Mesenchymal stem cell (in vitro differentiated cells and primary cell): ENCODE measurements around the gene SPTA1.

Experiments
- DNase-seq: peaks from one replicate; pipeline ENCODE4 v3.0.0-alpha.2; 2013
- H2AFZ ChIP-seq: one replicate; pipeline ENCODE4 v1.6.1; 2013; ENCODE audit warnings: low read depth, mild to moderate bottlenecking, control low read depth, inconsistent platforms, low read length, moderate library complexity
- H2AK5ac ChIP-seq: 2 replicates; pipeline ENCODE4 v1.6.1; 2013; ENCODE audit warnings: low read length, moderate library complexity, mild to moderate bottlenecking, inconsistent platforms; ENCODE audit not compliant: severe bottlenecking
- H2BK120ac ChIP-seq: one replicate; pipeline ENCODE4 v1.6.1; 2013; ENCODE audit warnings: low read depth, mild to moderate bottlenecking, inconsistent platforms, low read length, moderate library complexity
- H2BK12ac ChIP-seq, 2 experiments: one replicate each; pipeline ENCODE4 v1.6.1; 2013; ENCODE audit warnings: inconsistent platforms in 2 of 2, low read length in 2 of 2, mild to moderate bottlenecking in 2 of 2, moderate library complexity in 2 of 2, control low read depth in 1 of 2
- H2BK15ac ChIP-seq: one replicate; pipeline ENCODE4 v1.6.1; 2013; ENCODE audit warnings: mild to moderate bottlenecking, low read depth, inconsistent platforms; ENCODE audit not compliant: poor library complexity, severe bottlenecking
- H2BK5ac ChIP-seq: 2 replicates; pipeline ENCODE4 v1.6.1; 2013; ENCODE audit warnings: low read depth, mild to moderate bottlenecking, low read length, control low read depth, inconsistent platforms; ENCODE audit not compliant: poor library complexity, severe bottlenecking
- H3K14ac ChIP-seq, 2 experiments: one replicate each; pipeline ENCODE4 v1.6.1; 2013; ENCODE audit warnings: inconsistent platforms in 2 of 2, low read length in 2 of 2, control low read depth in 1 of 2, mild to moderate bottlenecking in 1 of 2, moderate library complexity in 1 of 2
- H3K18ac ChIP-seq, 2 experiments: one replicate each; pipeline ENCODE4 v1.6.1; 2013; ENCODE audit warnings: inconsistent platforms in 2 of 2, low read length in 2 of 2, control low read depth in 1 of 2, low read depth in 1 of 2, mild to moderate bottlenecking in 1 of 2
- H3K23ac ChIP-seq, 2 experiments: one replicate each; pipeline ENCODE4 v1.6.1; 2013; ENCODE audit warnings: inconsistent platforms in 2 of 2, low read length in 2 of 2, mild to moderate bottlenecking in 2 of 2, moderate library complexity in 2 of 2, control low read depth in 1 of 2
- H3K27ac ChIP-seq: 2 replicates; pipeline ENCODE4 v1.5.1; 2013; ENCODE audit warnings: mild to moderate bottlenecking, moderate library complexity, low read length, control low read depth, inconsistent platforms; ENCODE audit not compliant: poor library complexity, severe bottlenecking
- H3K27me3 ChIP-seq, 2 experiments: 2 replicates each; pipeline versions ENCODE4 v1.6.1 to v1.7.0; 2013; ENCODE audit warnings: low read length in 2 of 2, mild to moderate bottlenecking in 2 of 2, moderate library complexity in 2 of 2, control low read depth in 1 of 2, inconsistent platforms in 1 of 2; ENCODE audit not compliant: control insufficient read depth in 1 of 2, insufficient read depth in 1 of 2
- H3K36me3 ChIP-seq, 2 experiments: 2 replicates each; pipeline versions ENCODE4 v1.6.1 to v1.7.0; 2013; ENCODE audit warnings: low read length in 2 of 2, control low read depth in 1 of 2, inconsistent platforms in 1 of 2, low read depth in 1 of 2, mild to moderate bottlenecking in 1 of 2; ENCODE audit not compliant: insufficient read depth in 2 of 2, control insufficient read depth in 1 of 2
- H3K4ac ChIP-seq, 2 experiments: one replicate each; pipeline ENCODE4 v1.6.1; 2013; ENCODE audit warnings: inconsistent platforms in 2 of 2, low read length in 2 of 2, mild to moderate bottlenecking in 2 of 2, moderate library complexity in 2 of 2, control low read depth in 1 of 2, low read depth in 1 of 2
- H3K4me1 ChIP-seq: 2 replicates; pipeline ENCODE4 v1.6.1; 2013; ENCODE audit warnings: low read depth, low read length, control low read depth; ENCODE audit not compliant: control insufficient read depth, insufficient read depth
- H3K4me2 ChIP-seq: 2 replicates; pipeline ENCODE4 v1.6.1; 2013; ENCODE audit warnings: low read length, mild to moderate bottlenecking, inconsistent platforms; ENCODE audit not compliant: poor library complexity, severe bottlenecking
- H3K4me3 ChIP-seq, 2 experiments: 2 replicates each; pipeline versions ENCODE4 v1.5.1 to v1.7.0; 2013; ENCODE audit warnings: low read length in 2 of 2, mild to moderate bottlenecking in 2 of 2, control low read depth in 1 of 2, low read depth in 1 of 2; ENCODE audit not compliant: insufficient read depth in 1 of 2
- H3K79me1 ChIP-seq: replicated peaks from 2 replicates; pipeline ENCODE4 v1.6.1; 2013; ENCODE audit warnings: mild to moderate bottlenecking, control low read depth, low read length, inconsistent platforms; ENCODE audit not compliant: poor library complexity, severe bottlenecking
- H3K9ac ChIP-seq: 2 replicates; pipeline ENCODE4 v1.7.0; 2013; ENCODE audit warnings: mild to moderate bottlenecking, low read length, moderate library complexity
- H3K9me3 ChIP-seq: 2 replicates; pipeline ENCODE4 v1.7.0; 2013; ENCODE audit warnings: mild to moderate bottlenecking, low read length; ENCODE audit not compliant: control insufficient read depth
- H4K8ac ChIP-seq: one replicate; pipeline ENCODE4 v1.6.1; 2013; ENCODE audit warnings: inconsistent platforms, mild to moderate bottlenecking, low read length, moderate library complexity
- H4K91ac ChIP-seq: one replicate; pipeline ENCODE4 v1.6.1; 2013; ENCODE audit warnings: mild to moderate bottlenecking, low read length, inconsistent platforms
- WGBS: methylation state at CpG from one replicate; pipeline ENCODE4 v1.1.7; 2013; ENCODE audit warnings: mixed read lengths; 5-methylcytosine and 5-hydroxymethylcytosine counted together

Gene SPTA1

GRCh38 chr1:158730453-158730852 lies 43.9 kb upstream of the SPTA1 start:
- Histone ChIP-seq H3K4ac (no peak overlapping the region), H3K4me1 (no peaks in the 10 kb centered on the region), H3K14ac (no peak overlapping the region), H3K79me1 (no peaks in the 10 kb centered on the region), H3K4me3 (no peak overlapping the region), H4K8ac (no peak overlapping the region), H3K36me3 (no peaks in the 10 kb centered on the region), H2BK15ac (no peak overlapping the region), H2BK5ac (no peak overlapping the region), H2BK120ac (no peak overlapping the region), H2AK5ac (no peak overlapping the region), H3K9me3 (no peaks in the 10 kb centered on the region), H3K9ac (no peak overlapping the region), H3K4me2 (no peak overlapping the region), H3K18ac (no peak overlapping the region), H2AFZ (no peak overlapping the region), H3K27me3 (no peaks in the 10 kb centered on the region), H4K91ac (no peak overlapping the region), H2BK12ac (no peak overlapping the region), H3K23ac (no peak overlapping the region), H3K27ac (no peak overlapping the region)
- 92% methylated on average over 1 of the region's 4 CpGs for WGBS
- no peak for DNase-seq

- Histone ChIP-seq H4K91ac (no peak overlapping the region), H3K4me2 (no peak overlapping the region), H3K27ac (no peak overlapping the region), H3K23ac (no peak overlapping the region), H3K14ac (no peak overlapping the region), H4K8ac (no peak overlapping the region), H3K4me1 (no peaks in the 10 kb centered on the region), H2BK15ac (no peak overlapping the region), H3K79me1 (no peaks in the 10 kb centered on the region), H2BK5ac (no peak overlapping the region), H3K4ac (no peak overlapping the region), H3K27me3 (no peaks in the 10 kb centered on the region), H2AK5ac (no peak overlapping the region), H3K9ac (no peak overlapping the region), H2BK12ac (no peak overlapping the region), H3K9me3 (no peaks in the 10 kb centered on the region), H2AFZ (no peak overlapping the region), H2BK120ac (no peak overlapping the region), H3K18ac (no peak overlapping the region), H3K4me3 (no peak overlapping the region), H3K36me3 (no peaks in the 10 kb centered on the region)
- 50% methylated on average over 1 of the region's 3 CpGs for WGBS
- no peak for DNase-seq
Observed at GRCh38 chr1:158728510-158729225, 42.2 kb upstream of the SPTA1 start.

GRCh38 chr1:158724442-158724841 lies 37.9 kb upstream of the SPTA1 start:
- Histone ChIP-seq H3K14ac (no peak overlapping the region), H3K9me3 (no peaks in the 10 kb centered on the region), H3K79me1 (no peaks in the 10 kb centered on the region), H2BK15ac (no peak overlapping the region), H2BK12ac (no peak overlapping the region), H3K4me3 (no peak overlapping the region), H3K18ac (no peak overlapping the region), H2AFZ (no peak overlapping the region), H3K4me2 (no peak overlapping the region), H3K27ac (no peak overlapping the region), H3K23ac (no peak overlapping the region), H2BK120ac (no peak overlapping the region), H3K4me1 (no peaks in the 10 kb centered on the region), H4K91ac (no peak overlapping the region), H2BK5ac (no peak overlapping the region), H3K27me3 (no peaks in the 10 kb centered on the region), H3K36me3 (no peaks in the 10 kb centered on the region), H2AK5ac (no peak overlapping the region), H4K8ac (no peak overlapping the region), H3K4ac (no peak overlapping the region), H3K9ac (no peak overlapping the region)
- 88% methylated on average over 5 of the region's 5 CpGs for WGBS
- no peak for DNase-seq

GRCh38 chr1:158720620-158721019 lies 34.1 kb upstream of the SPTA1 start, which contains the start of gene OR6K3:
Gene OR6K3 (minus strand): TSS chr1:158720720. CDS start chr1:158718115, 2,605 bp downstream.
- no peaks in the 10 kb centered on the region for H3K36me3 ChIP-seq
- no peak for DNase-seq
- H2BK120ac ChIP-seq = no peak within 1 kb of the TSS
- no CpG with 5 or more reads among the region's 2 CpGs for WGBS
- H2AFZ ChIP-seq = no peak within 1 kb of the TSS
- no peak within 1 kb of the TSS for H4K91ac ChIP-seq
- H3K9ac ChIP-seq = no peak within 1 kb of the TSS
- H3K27me3 ChIP-seq = no peaks in the 10 kb centered on the region
- H3K4ac ChIP-seq = no peak within 1 kb of the TSS
- no peak within 1 kb of the TSS for H3K18ac ChIP-seq
- no peaks in the 10 kb centered on the region for H3K9me3 ChIP-seq
- no peak within 1 kb of the TSS for H2BK15ac ChIP-seq
- no peak within 1 kb of the TSS for H3K27ac ChIP-seq
- no peak within 1 kb of the TSS for H3K4me3 ChIP-seq
- H4K8ac ChIP-seq = no peak within 1 kb of the TSS
- H3K4me1 ChIP-seq = no peaks in the 10 kb centered on the region
- no peaks in the 10 kb centered on the region for H3K79me1 ChIP-seq
- no peak within 1 kb of the TSS for H3K14ac ChIP-seq
- no peak within 1 kb of the TSS for H3K23ac ChIP-seq
- H2BK12ac ChIP-seq = no peak within 1 kb of the TSS
- no peak within 1 kb of the TSS for H2BK5ac ChIP-seq
- H2AK5ac ChIP-seq = no peak within 1 kb of the TSS
- no peak within 1 kb of the TSS for H3K4me2 ChIP-seq
